SJCRH30 (cell line): ENCODE measurements around the gene TAOK2. TPM values are rescaled to one million over a fixed set of nuclear protein-coding genes. Genes with fewer than 3 reads are reported as not detected.
"Not testable (repeated sequence)": the region's sequence is repeated elsewhere in the genome, so short reads cannot be mapped to it uniquely, and the experiment has no call there.

Source experiments
- DNase-seq, 2 experiments: peaks; one replicate each; pipeline ENCODE4 v3.0.0-alpha.2; 2015 to 2020
- H3K27ac ChIP-seq: fragments of 250-450 bp; sonication (Bioruptor Pico); 2 replicates; pipeline ENCODE4 v1.5.1; 2020; ENCODE audit warnings: mild to moderate bottlenecking, moderate library complexity
- H3K27me3 ChIP-seq: fragments of 250-450 bp; sonication (Bioruptor Pico); 2 replicates; pipeline ENCODE4 v1.5.1; 2020; ENCODE audit warnings: mild to moderate bottlenecking, moderate library complexity
- H3K36me3 ChIP-seq: fragments of 250-450 bp; sonication (Bioruptor Pico); 2 replicates; pipeline ENCODE4 v1.5.1; 2020; ENCODE audit warnings: mild to moderate bottlenecking, moderate library complexity
- H3K4me1 ChIP-seq: fragments of 250-450 bp; sonication (Bioruptor Pico); 2 replicates; pipeline ENCODE4 v1.5.1; 2020; ENCODE audit warnings: mild to moderate bottlenecking, moderate library complexity
- H3K4me3 ChIP-seq: fragments of 250-450 bp; sonication (Bioruptor Pico); 2 replicates; pipeline ENCODE4 v1.5.1; 2020; ENCODE audit warnings: mild to moderate bottlenecking, moderate library complexity
- H3K9me3 ChIP-seq: fragments of 250-450 bp; sonication (Bioruptor Pico); replicated peaks from 2 replicates; pipeline ENCODE4 v1.5.1; 2020; ENCODE audit warnings: mild to moderate bottlenecking, moderate library complexity
- total RNA-seq: library from RNA; depleted of rRNA; stranded (reverse); fragments of >200 nt; shearing (Covaris generic); gene quantifications from 2 replicates; pipeline ENCODE4 v1.2.3, GENCODE V29; 2014

The TAOK2 gene
- total RNA-seq, 1 experiment from 2014 or later = 30.6 TPM

DNA sequence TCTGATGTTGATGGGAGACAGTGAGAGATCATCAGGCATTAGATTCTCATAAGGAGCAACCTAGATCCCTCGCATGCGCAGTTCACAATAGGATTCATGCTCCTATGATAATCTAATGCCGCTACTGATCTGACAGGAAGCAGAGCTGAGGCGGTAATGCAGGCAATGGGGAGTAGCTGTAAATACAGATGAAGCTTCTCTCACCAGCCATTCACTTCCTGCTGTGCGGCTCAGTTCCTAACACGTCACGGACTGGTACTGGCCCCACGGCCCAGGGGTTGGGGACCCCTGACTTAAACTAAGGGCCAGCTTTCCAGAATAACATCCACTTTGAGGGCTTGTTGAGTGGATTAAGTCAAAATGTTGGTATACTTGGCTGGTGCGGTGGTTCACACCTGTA lies 14.4 kb upstream of the TAOK2 start:
- H3K4me3 ChIP-seq = no peak overlapping the region
- H3K36me3 ChIP-seq = no peaks in the 10 kb centered on the region
- no peaks in the 10 kb centered on the region for H3K4me1 ChIP-seq
- H3K27me3 ChIP-seq = no peaks in the 10 kb centered on the region
- no peak overlapping the region for H3K27ac ChIP-seq
- H3K9me3 ChIP-seq = no peaks in the 10 kb centered on the region
- no peak for DNase-seq

DNA sequence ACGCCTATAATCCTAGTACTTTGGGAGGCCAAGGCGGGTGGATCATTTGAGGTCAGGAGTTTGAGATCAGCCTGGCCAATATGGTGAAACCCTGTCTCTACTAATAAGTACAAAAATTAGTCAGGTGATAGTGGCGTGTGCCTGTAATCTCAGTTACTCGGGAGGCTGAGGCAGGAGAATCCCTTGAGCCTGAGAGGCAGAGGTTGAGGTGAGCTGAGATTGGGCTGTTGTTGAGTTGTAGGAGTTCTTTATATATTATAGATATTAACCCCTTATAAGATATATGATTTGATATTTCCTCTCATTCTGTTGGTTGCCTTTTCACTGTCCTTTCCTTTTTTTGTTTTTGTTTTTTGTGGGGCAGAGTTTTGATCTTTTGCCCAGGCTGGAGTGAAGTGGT lies 13.8 kb upstream of the TAOK2 start:
- not testable (repeated sequence) for H3K4me1 ChIP-seq, H3K4me3 ChIP-seq, H3K9me3 ChIP-seq, DNase-seq, H3K36me3 ChIP-seq, H3K27ac ChIP-seq, H3K27me3 ChIP-seq

GRCh38 chr16:29961127-29961478 lies 12.6 kb upstream of the TAOK2 start:
- no peaks in the 10 kb centered on the region for H3K36me3 ChIP-seq
- H3K27ac ChIP-seq = peak overlapping the region; percentile 69; the same call in 1 of the 2 replicates
- no peaks in the 10 kb centered on the region for H3K27me3 ChIP-seq
- no peaks in the 10 kb centered on the region for H3K9me3 ChIP-seq
- DNase-seq = no peak
- H3K4me1 ChIP-seq = no peaks in the 10 kb centered on the region
- peak overlapping the region; percentile 66 for H3K4me3 ChIP-seq

DNA sequence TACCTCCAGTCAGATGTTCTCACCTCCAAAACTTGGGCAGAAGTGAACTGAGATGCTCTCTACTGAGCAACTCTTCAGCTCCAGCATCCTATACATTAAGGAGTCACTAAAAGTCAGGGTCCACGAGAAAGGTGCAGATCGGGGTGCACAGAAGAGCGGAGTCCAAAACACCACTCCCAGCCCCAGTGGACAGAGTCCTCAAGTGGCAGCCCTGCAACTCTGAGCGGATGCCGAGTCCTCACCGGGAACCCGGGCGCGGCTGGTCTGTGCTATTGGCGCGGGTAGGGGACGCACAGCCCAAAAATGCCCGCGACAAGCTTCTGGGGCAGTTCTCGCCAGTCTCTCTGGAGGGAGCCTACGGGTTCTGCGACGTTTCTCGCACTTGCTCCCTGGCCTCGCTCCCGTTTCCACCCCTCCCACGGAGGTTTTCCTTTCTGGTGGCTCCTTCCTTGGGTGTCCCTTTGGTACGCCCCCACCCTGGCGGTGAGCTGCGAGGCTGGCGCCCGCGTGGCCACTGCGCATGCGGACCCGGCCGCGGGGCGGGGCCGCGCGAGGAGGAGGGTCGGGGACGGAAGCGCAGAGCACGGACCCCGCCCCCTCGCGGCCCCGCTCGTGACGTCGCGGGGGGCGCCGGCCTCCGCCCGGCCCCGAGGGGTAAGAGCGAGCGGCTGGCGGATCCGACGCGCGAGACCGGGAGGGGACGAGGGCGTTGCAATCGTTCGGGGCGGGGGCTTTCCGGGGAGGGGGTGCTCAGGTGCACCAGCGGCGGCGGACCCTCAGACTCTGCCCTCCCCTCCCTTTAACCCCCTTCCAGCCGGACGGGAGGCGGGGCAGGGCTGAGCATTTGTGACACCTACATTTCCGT lies 12.0 kb upstream of the TAOK2 start, which contains the start of gene TMEM219:
Gene TMEM219, plus strand, starts transcription at position 601 of the 865 bp plus-strand sequence. CDS start 1,065 bp downstream, outside the sequence.
- Histone ChIP-seq H3K9me3 (no peaks in the 10 kb centered on the region), H3K4me1 (no peaks in the 10 kb centered on the region), H3K27ac (peak within 1 kb of the TSS; percentile 69), H3K27me3 (no peaks in the 10 kb centered on the region), H3K4me3 (peak within 1 kb of the TSS; percentile 66), H3K36me3 (no peaks in the 10 kb centered on the region)
- peak; percentile 86 to 90 for DNase-seq

GRCh38 chr16:29962344-29962994 lies 11.2 kb upstream of the TAOK2 start:
- no peaks in the 10 kb centered on the region for H3K9me3 ChIP-seq
- peak overlapping the region; percentile 66 for H3K4me3 ChIP-seq
- no peak for DNase-seq
- H3K27ac ChIP-seq = no peak overlapping the region; the same call in 1 of the 2 replicates
- no peaks in the 10 kb centered on the region for H3K27me3 ChIP-seq
- H3K4me1 ChIP-seq = no peaks in the 10 kb centered on the region
- no peaks in the 10 kb centered on the region for H3K36me3 ChIP-seq

- Histone ChIP-seq H3K27ac (no peak overlapping the region), H3K9me3 (no peaks in the 10 kb centered on the region), H3K36me3 (no peaks in the 10 kb centered on the region), H3K4me1 (no peaks in the 10 kb centered on the region), H3K27me3 (no peaks in the 10 kb centered on the region), H3K4me3 (no peak overlapping the region)
- DNase-seq = no peak
Measured at GRCh38 chr16:29963021-29963743, 10.5 kb upstream of the TAOK2 start.

DNA sequence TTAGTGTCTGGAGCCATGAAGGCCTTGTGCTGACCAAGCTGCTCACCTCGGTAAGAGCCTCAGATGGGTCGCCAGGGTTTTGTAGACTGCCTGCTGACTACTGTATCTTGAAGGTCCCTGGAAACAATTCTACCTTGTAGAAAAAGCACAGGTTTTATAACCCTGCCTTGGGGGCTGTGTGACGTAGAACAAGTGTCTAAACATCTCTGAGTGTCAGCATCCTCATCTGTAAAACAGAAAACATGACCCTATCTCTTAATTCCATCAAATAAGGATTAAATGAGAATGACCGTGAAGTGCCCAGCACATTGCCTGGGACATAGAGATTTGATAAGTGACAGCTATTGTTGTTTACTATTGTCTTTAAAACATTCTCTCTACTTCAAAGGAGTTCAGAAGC lies 5.5 kb upstream of the TAOK2 start:
- Histone ChIP-seq H3K27ac (no peak overlapping the region), H3K27me3 (no peaks in the 10 kb centered on the region), H3K36me3 (no peaks in the 10 kb centered on the region), H3K9me3 (peaks cover 4% of the 10 kb centered on the region; the same call in 1 of the 2 replicates), H3K4me1 (no peaks in the 10 kb centered on the region), H3K4me3 (no peak overlapping the region)
- no peak for DNase-seq

- H3K4me1 ChIP-seq = 0 out of 2 replicates have a peak, but pooled peaks cover 3% of the 10 kb centered on the region
- H3K9me3 ChIP-seq = peaks cover 4% of the 10 kb centered on the region; the same call in 1 of the 2 replicates
- H3K27ac ChIP-seq = no peak overlapping the region
- DNase-seq = no peak
- no peaks in the 10 kb centered on the region for H3K36me3 ChIP-seq
- H3K27me3 ChIP-seq = no peaks in the 10 kb centered on the region
- H3K4me3 ChIP-seq = no peak overlapping the region
Measured at GRCh38 chr16:29971304-29971703, 2.4 kb upstream of the TAOK2 start.

GRCh38 chr16:29972500-29972899 lies 1.2 kb upstream of the TAOK2 start:
- Histone ChIP-seq H3K9me3 (peaks cover 4% of the 10 kb centered on the region; the same call in 1 of the 2 replicates), H3K4me1 (0 out of 2 replicates have a peak, but pooled peaks cover 3% of the 10 kb centered on the region), H3K27me3 (no peaks in the 10 kb centered on the region), H3K4me3 (no peak overlapping the region), H3K27ac (no peak overlapping the region), H3K36me3 (no peaks in the 10 kb centered on the region; the same call in 1 of the 2 replicates)
- DNase-seq = no peak

GRCh38 chr16:29972992-29973383 lies 680 bp upstream of the TAOK2 start:
- peaks cover under 1% of the 10 kb centered on the region for H3K36me3 ChIP-seq
- H3K27me3 ChIP-seq = no peaks in the 10 kb centered on the region
- no peak for DNase-seq
- peaks cover 4% of the 10 kb centered on the region; the same call in 1 of the 2 replicates for H3K9me3 ChIP-seq
- no peak overlapping the region for H3K4me3 ChIP-seq
- no peak overlapping the region for H3K27ac ChIP-seq
- 0 out of 2 replicates have a peak, but pooled peaks cover 3% of the 10 kb centered on the region for H3K4me1 ChIP-seq

GRCh38 chr16:29974291-29975133 lies 844 bp downstream of the TAOK2 start:
- no peaks in the 10 kb centered on the region for H3K27me3 ChIP-seq
- 0 out of 2 replicates have a peak, but pooled peaks cover 3% of the 10 kb centered on the region for H3K4me1 ChIP-seq
- peak overlapping the region; percentile 38 for H3K27ac ChIP-seq
- peak overlapping the region; percentile 76 for H3K4me3 ChIP-seq
- peaks cover 4% of the 10 kb centered on the region; the same call in 1 of the 2 replicates for H3K9me3 ChIP-seq
- peaks cover 10% of the 10 kb centered on the region for H3K36me3 ChIP-seq
- DNase-seq = no peak

DNA sequence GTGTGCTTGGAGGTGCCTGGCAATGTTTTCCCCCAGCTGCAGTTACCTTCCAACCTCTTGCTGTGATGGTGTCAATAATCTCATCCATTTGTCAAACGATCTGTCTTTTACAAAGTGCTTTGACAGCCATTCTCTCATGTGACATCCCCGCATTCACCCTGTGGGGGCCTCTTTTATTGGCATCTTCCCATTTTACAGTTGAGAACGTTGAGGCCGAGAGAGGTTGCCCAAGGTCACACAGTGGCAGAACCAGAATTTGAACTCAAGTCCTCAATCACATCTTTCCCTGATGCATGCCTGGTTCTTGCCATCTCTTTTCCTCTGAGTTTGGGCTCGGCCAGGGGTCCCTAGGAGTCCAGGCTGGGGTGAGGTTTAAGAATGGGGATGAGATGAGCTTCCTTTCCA lies 1.5 kb downstream of the TAOK2 start:
- no peak for DNase-seq
- Histone ChIP-seq H3K27ac (no peak overlapping the region), H3K36me3 (peaks cover 17% of the 10 kb centered on the region), H3K4me1 (0 out of 2 replicates have a peak, but pooled peaks cover 3% of the 10 kb centered on the region), H3K9me3 (peaks cover 4% of the 10 kb centered on the region; the same call in 1 of the 2 replicates), H3K4me3 (peak overlapping the region; percentile 76), H3K27me3 (no peaks in the 10 kb centered on the region)

- DNase-seq = no peak
- peaks cover 18% of the 10 kb centered on the region for H3K36me3 ChIP-seq
- H3K27me3 ChIP-seq = no peaks in the 10 kb centered on the region
- no peak overlapping the region for H3K27ac ChIP-seq
- H3K4me1 ChIP-seq = 0 out of 2 replicates have a peak, but pooled peaks cover 3% of the 10 kb centered on the region
- no peak overlapping the region for H3K4me3 ChIP-seq
- peaks cover 4% of the 10 kb centered on the region; the same call in 1 of the 2 replicates for H3K9me3 ChIP-seq
Measured at GRCh38 chr16:29975811-29976511, 2.3 kb downstream of the TAOK2 start.
